ENCODE results near the gene BRPF1. TPM values are rescaled to one million over a fixed set of nuclear protein-coding genes. Genes with fewer than 3 reads are reported as not detected.

The BRPF1 gene
- total and polyA plus RNA-seq, 4 donors: 2.0 to 11.2 (median 6.5) TPM

- no peaks in the 10 kb centered on the region for H3K27me3 ChIP-seq (ENCODE audit: control insufficient read depth in 4 of 4, insufficient read depth in 4 of 4, low read length in 3 of 4)
- no peaks in the 10 kb centered on the region for H3K4me1 ChIP-seq (ENCODE audit: control insufficient read depth in 4 of 4, insufficient read depth in 4 of 4, low read length in 3 of 4)
- WGBS: 95% methylated on average over 10 of the region's 10 CpGs
- H3K9me3 ChIP-seq (ENCODE audit: control insufficient read depth in 4 of 4, low read length in 3 of 4): no peaks in the 10 kb centered on the region
- no peak overlapping the region for H3K27ac ChIP-seq (ENCODE audit: low read depth in 1 of 2, low read length in 2 of 2)
- TF ChIP-seq, protein P1, sequence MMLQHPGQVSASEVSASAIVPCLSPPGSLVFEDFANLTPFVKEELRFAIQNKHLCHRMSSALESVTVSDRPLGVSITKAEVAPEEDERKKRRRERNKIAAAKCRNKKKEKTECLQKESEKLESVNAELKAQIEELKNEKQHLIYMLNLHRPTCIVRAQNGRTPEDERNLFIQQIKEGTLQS (IDR thresholded peaks at IDR 0.05): no peak
- no peak for TF ChIP-seq ZBTB33 (IDR thresholded peaks at IDR 0.05)
- no peak for TF ChIP-seq RAD21 (IDR thresholded peaks at IDR 0.05)
- no peak for TF ChIP-seq GABPA (IDR thresholded peaks at IDR 0.05 in 1 of 2, conservative IDR thresholded peaks at IDR 0.05 in 1 of 2)
- TF ChIP-seq REST (IDR thresholded peaks at IDR 0.05): no peak
- TF ChIP-seq HNF4G (IDR thresholded peaks at IDR 0.05): no peak
- TF ChIP-seq, protein P2, sequence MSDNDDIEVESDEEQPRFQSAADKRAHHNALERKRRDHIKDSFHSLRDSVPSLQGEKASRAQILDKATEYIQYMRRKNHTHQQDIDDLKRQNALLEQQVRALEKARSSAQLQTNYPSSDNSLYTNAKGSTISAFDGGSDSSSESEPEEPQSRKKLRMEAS (IDR thresholded peaks at IDR 0.05): no peak
- TF ChIP-seq SP1 (IDR thresholded peaks at IDR 0.05): no peak
- no peak for TF ChIP-seq TAF1 (conservative IDR thresholded peaks at IDR 0.05)
- no peak for TF ChIP-seq YY1 (IDR thresholded peaks at IDR 0.05)
- no peak for TF ChIP-seq FOXA2 (IDR thresholded peaks at IDR 0.05)
- no peak for TF ChIP-seq FOXA1 (IDR thresholded peaks at IDR 0.05)
- TF ChIP-seq RXRA (IDR thresholded peaks at IDR 0.05): no peak
- H3K4me3 ChIP-seq (ENCODE audit: low read depth in 1 of 3, low read length in 3 of 3): no peak overlapping the region
- no peak overlapping the region for H3K9ac ChIP-seq (ENCODE audit: low read depth in 1 of 2, low read length in 2 of 2)
- H3K36me3 ChIP-seq (ENCODE audit: control insufficient read depth in 4 of 4, insufficient read depth in 3 of 4, low read depth in 1 of 4, low read length in 3 of 4): peaks cover 15 to 58% (median 40%) of the 10 kb centered on the region in 4 donors
- DNase-seq (ENCODE audit: low spot score): no peak
These were observed 29.4 kb downstream of the BRPF1 start for GRCh38 chr3:9760779-9761505.

DNA sequence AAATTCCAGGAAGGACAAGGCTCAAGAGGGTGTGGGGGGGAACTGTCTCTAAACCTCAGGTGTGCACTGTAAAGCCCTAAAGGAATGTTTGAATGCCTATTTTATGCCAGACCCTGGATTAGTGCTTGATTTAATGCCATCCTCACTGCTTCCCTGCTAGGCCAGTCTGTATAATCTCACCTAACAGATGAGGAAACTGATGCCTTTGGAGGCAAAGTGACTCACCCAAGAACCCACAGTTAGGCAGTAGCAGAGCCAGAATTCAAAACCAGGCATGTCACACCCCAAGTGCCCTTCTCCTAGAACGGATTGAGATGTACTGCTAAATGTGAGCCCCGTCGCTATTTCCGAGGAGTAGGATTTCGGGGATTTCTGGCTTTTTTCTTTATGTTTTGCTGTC is 30.4 kb downstream of the BRPF1 start:
- H3K9ac ChIP-seq (ENCODE audit: low read depth in 1 of 2, low read length in 2 of 2): no peak overlapping the region
- H3K27me3 ChIP-seq (ENCODE audit: control insufficient read depth in 4 of 4, insufficient read depth in 4 of 4, low read length in 3 of 4): no peaks in the 10 kb centered on the region
- H3K27ac ChIP-seq (ENCODE audit: low read depth in 1 of 2, low read length in 2 of 2): no peak overlapping the region
- peaks cover 10 to 50% (median 36%) of the 10 kb centered on the region in 4 donors for H3K36me3 ChIP-seq (ENCODE audit: control insufficient read depth in 4 of 4, insufficient read depth in 3 of 4, low read depth in 1 of 4, low read length in 3 of 4)
- DNase-seq (ENCODE audit: low spot score): no peak
- H3K9me3 ChIP-seq (ENCODE audit: control insufficient read depth in 4 of 4, low read length in 3 of 4): no peaks in the 10 kb centered on the region
- no peak for TF ChIP-seq SP1 (IDR thresholded peaks at IDR 0.05)
- no peak for TF ChIP-seq YY1 (IDR thresholded peaks at IDR 0.05)
- TF ChIP-seq HNF4A (conservative IDR thresholded peaks at IDR 0.05): no peak
- TF ChIP-seq JUND (IDR thresholded peaks at IDR 0.05): no peak
- TF ChIP-seq EGR1 (IDR thresholded peaks at IDR 0.05; ENCODE audit: low read depth in 2 of 2): no peak
- TF ChIP-seq TAF1 (conservative IDR thresholded peaks at IDR 0.05): no peak
- TF ChIP-seq HNF4G (IDR thresholded peaks at IDR 0.05): no peak
- no peak for TF ChIP-seq ZBTB33 (IDR thresholded peaks at IDR 0.05)
- TF ChIP-seq GABPA (IDR thresholded peaks at IDR 0.05 in 1 of 2, conservative IDR thresholded peaks at IDR 0.05 in 1 of 2): no peak
- TF ChIP-seq RXRA (IDR thresholded peaks at IDR 0.05): no peak
- TF ChIP-seq FOXA2 (IDR thresholded peaks at IDR 0.05): no peak
- no peak for TF ChIP-seq FOXA1 (IDR thresholded peaks at IDR 0.05)
- TF ChIP-seq RAD21 (IDR thresholded peaks at IDR 0.05): no peak
- TF ChIP-seq, protein P2 (IDR thresholded peaks at IDR 0.05): no peak
- TF ChIP-seq, protein P1 (IDR thresholded peaks at IDR 0.05): no peak
- no peak for TF ChIP-seq REST (IDR thresholded peaks at IDR 0.05)
- TF ChIP-seq NR2F2 (IDR thresholded peaks at IDR 0.05): no peak
- H3K4me3 ChIP-seq (ENCODE audit: low read depth in 1 of 3, low read length in 3 of 3): no peak overlapping the region
- no peaks in the 10 kb centered on the region for H3K4me1 ChIP-seq (ENCODE audit: control insufficient read depth in 4 of 4, insufficient read depth in 4 of 4, low read length in 3 of 4)
- 97% methylated on average over 5 of the region's 5 CpGs for WGBS
